ENCODE data around the gene ARHGAP21. TPM values are rescaled to one million over a fixed set of nuclear protein-coding genes. Genes with fewer than 3 reads are reported as not detected.

Gene ARHGAP21
- total RNA-seq, 1 experiment from 2014 or later = 45.8 TPM

DNA sequence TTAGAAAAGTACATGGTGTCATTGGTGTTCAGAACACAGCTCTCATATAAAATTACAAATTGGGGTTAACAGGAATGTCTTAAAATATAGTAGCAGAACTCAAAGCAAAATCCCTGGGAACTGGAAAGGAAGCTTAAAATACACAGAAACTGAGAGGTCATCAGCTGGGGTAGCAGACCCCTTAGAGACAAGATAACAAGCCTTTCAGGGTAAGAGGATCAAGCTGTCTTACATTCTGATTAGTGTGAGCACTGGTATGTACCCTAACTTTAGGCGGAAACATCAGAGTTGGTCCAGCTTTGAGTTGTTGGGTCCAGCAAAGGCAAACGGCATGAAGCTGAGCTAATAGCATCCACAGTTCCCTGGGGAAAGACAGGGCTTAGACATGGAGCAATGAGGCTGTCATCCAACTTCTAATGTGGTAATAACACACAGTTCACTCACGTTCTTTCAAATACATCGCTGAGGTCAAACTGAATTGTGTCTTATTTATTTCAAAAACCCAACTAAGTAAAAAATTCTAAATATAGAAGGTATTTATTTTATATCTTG, 32.6 kb downstream of the ARHGAP21 start:
- ATAC-seq (no peak), DNase-seq (ENCODE audit: low read depth, low spot score) (no peak)
- POLR2A ChIA-PET = no interaction called here
- no TSS peak for BruUV-seq (replicated peaks)
- no peak for TF ChIP-seq SIN3A (IDR thresholded peaks at IDR 0.05; ENCODE audit: borderline replicate concordance, insufficient read depth, low read depth, low read length)
- TF ChIP-seq, protein P1, sequence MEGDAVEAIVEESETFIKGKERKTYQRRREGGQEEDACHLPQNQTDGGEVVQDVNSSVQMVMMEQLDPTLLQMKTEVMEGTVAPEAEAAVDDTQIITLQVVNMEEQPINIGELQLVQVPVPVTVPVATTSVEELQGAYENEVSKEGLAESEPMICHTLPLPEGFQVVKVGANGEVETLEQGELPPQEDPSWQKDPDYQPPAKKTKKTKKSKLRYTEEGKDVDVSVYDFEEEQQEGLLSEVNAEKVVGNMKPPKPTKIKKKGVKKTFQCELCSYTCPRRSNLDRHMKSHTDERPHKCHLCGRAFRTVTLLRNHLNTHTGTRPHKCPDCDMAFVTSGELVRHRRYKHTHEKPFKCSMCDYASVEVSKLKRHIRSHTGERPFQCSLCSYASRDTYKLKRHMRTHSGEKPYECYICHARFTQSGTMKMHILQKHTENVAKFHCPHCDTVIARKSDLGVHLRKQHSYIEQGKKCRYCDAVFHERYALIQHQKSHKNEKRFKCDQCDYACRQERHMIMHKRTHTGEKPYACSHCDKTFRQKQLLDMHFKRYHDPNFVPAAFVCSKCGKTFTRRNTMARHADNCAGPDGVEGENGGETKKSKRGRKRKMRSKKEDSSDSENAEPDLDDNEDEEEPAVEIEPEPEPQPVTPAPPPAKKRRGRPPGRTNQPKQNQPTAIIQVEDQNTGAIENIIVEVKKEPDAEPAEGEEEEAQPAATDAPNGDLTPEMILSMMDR (IDR thresholded peaks at IDR 0.05) = no peak
- TF ChIP-seq, protein P2, sequence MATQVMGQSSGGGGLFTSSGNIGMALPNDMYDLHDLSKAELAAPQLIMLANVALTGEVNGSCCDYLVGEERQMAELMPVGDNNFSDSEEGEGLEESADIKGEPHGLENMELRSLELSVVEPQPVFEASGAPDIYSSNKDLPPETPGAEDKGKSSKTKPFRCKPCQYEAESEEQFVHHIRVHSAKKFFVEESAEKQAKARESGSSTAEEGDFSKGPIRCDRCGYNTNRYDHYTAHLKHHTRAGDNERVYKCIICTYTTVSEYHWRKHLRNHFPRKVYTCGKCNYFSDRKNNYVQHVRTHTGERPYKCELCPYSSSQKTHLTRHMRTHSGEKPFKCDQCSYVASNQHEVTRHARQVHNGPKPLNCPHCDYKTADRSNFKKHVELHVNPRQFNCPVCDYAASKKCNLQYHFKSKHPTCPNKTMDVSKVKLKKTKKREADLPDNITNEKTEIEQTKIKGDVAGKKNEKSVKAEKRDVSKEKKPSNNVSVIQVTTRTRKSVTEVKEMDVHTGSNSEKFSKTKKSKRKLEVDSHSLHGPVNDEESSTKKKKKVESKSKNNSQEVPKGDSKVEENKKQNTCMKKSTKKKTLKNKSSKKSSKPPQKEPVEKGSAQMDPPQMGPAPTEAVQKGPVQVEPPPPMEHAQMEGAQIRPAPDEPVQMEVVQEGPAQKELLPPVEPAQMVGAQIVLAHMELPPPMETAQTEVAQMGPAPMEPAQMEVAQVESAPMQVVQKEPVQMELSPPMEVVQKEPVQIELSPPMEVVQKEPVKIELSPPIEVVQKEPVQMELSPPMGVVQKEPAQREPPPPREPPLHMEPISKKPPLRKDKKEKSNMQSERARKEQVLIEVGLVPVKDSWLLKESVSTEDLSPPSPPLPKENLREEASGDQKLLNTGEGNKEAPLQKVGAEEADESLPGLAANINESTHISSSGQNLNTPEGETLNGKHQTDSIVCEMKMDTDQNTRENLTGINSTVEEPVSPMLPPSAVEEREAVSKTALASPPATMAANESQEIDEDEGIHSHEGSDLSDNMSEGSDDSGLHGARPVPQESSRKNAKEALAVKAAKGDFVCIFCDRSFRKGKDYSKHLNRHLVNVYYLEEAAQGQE (IDR thresholded peaks at IDR 0.05; ENCODE audit: insufficient read depth in 1 of 2, low read depth in 2 of 2, low read length in 1 of 2) = no peak
- no peak for TF ChIP-seq POLR2AphosphoS5 (IDR thresholded peaks at IDR 0.05; ENCODE audit: low read depth, low read length)
- TF ChIP-seq TCF7L2 (IDR thresholded peaks at IDR 0.05; ENCODE audit: low read depth, low read length) = no peak
- CTCF ChIA-PET = no interaction called here
- intact Hi-C loops (cut with micrococcal nuclease; ENCODE audit: unreplicated experiment) (no loop called here), in situ Hi-C loops (cut with HindIII; ENCODE audit: low pct_unique_long_range_greater_than_20kb, low sequenced_read_pairs) (no loop called here)
- no peaks in the 10 kb centered on the region for H3K36me3 ChIP-seq (ENCODE audit: control insufficient read depth, insufficient read depth, low read length)
- H3K4me1 ChIP-seq (ENCODE audit: control insufficient read depth, insufficient read depth, low read length) = no peaks in the 10 kb centered on the region
- no peaks in the 10 kb centered on the region for H3K9me3 ChIP-seq (ENCODE audit: control insufficient read depth, insufficient read depth, low read depth, low read length)
- no peaks in the 10 kb centered on the region for H3K27me3 ChIP-seq (ENCODE audit: control insufficient read depth, insufficient read depth, low read length)
- H3K27ac ChIP-seq (ENCODE audit: low read length) = no peak overlapping the region
- no peak overlapping the region for H3K4me3 ChIP-seq (ENCODE audit: low read depth in 2 of 2, low read length in 2 of 2)

DNA sequence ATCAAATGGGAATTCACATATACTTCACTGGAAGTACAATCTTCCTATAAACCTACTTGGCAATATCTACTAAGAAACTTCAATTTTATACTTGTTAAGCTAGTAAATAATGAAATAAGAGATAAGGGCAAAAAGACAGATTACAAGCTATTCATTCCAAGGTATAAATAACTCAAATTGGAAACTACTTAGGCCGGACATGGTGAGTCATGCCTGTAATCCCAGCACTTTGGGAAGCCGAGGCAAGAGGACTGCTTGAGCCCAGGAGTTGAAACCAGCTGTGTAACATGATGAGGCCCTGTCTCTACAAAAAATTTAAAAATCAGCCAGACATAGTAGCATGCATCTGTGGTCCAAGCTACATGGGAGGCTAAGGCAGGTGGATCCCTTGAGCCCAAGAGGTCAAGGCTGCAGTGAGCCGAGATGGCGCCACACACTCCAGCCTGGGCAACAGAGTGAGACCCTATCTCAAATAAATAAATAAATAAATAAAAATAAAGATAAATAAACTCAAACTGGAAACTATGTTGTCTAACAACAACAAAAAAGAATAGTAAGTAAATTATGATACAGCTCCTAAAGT, 37.6 kb downstream of the ARHGAP21 start:
- in situ Hi-C loops (cut with HindIII; ENCODE audit: low pct_unique_long_range_greater_than_20kb, low sequenced_read_pairs) = no loop called here

More for the DNA sequence above, 37.6 kb downstream of the ARHGAP21 start:
- Histone ChIP-seq H3K9me3 (ENCODE audit: control insufficient read depth, insufficient read depth, low read depth, low read length) (no peaks in the 10 kb centered on the region), H3K27ac (ENCODE audit: low read length) (no peak overlapping the region), H3K27me3 (ENCODE audit: control insufficient read depth, insufficient read depth, low read length) (no peaks in the 10 kb centered on the region), H3K4me1 (ENCODE audit: control insufficient read depth, insufficient read depth, low read length) (no peaks in the 10 kb centered on the region), H3K36me3 (ENCODE audit: control insufficient read depth, insufficient read depth, low read length) (no peaks in the 10 kb centered on the region), H3K4me3 (ENCODE audit: low read depth in 2 of 2, low read length in 2 of 2) (no peak overlapping the region)
- ATAC-seq = no peak
- no peak for TF ChIP-seq SIN3A (IDR thresholded peaks at IDR 0.05; ENCODE audit: borderline replicate concordance, insufficient read depth, low read depth, low read length)
- no peak for TF ChIP-seq POLR2AphosphoS5 (IDR thresholded peaks at IDR 0.05; ENCODE audit: low read depth, low read length)
- TF ChIP-seq, protein P1 (IDR thresholded peaks at IDR 0.05) = no peak
- no peak for TF ChIP-seq TCF7L2 (IDR thresholded peaks at IDR 0.05; ENCODE audit: low read depth, low read length)
- TF ChIP-seq, protein P2 (IDR thresholded peaks at IDR 0.05; ENCODE audit: insufficient read depth in 1 of 2, low read depth in 2 of 2, low read length in 1 of 2) = no peak
- ChIA-PET CTCF (no interaction called here), POLR2A (interaction anchor here (0.6 kb wide), 1 partner anchor 22 kb away, joined by 3 read pairs; no protein-coding TSS in a partner anchor)
- intact Hi-C loops (cut with micrococcal nuclease; ENCODE audit: unreplicated experiment) = no loop called here
- BruUV-seq (replicated peaks) = no TSS peak
- DNase-seq (ENCODE audit: low read depth, low spot score) = no peak
